B cell (primary cell): ENCODE measurements around the gene ARHGEF26. TPM values are rescaled to one million over a fixed set of nuclear protein-coding genes. Genes with fewer than 3 reads are reported as not detected.

Experiments used
- ATAC-seq: fragments of 200-7000 bp; cut with Tn5 transposase; one replicate; pipeline ENCODE4 v1.10.0; 2021; ENCODE audit warnings: low read depth, mild to moderate bottlenecking, moderate number of reproducible peaks, moderate library complexity
- CTCF ChIA-PET: fragments of 350-600 bp; sonication (Branson Sonifier 250); formaldehyde crosslinking; loops from one replicate; lab custom pipeline; 2021; ENCODE audit warnings: antibody characterized with exemption, inconsistent platforms; lab: Charles Lee
- POLR2A ChIA-PET: fragments of 350-600 bp; sonication (Branson Sonifier 250); formaldehyde crosslinking; loops from one replicate; lab custom pipeline; 2021; ENCODE audit warnings: antibody characterized with exemption; lab: Charles Lee
- DNase-seq: peaks from one replicate; pipeline ENCODE4 v3.0.0; 2013
- H2AFZ ChIP-seq: 2 replicates; pipeline ENCODE4 v1.6.1; 2012; ENCODE audit warnings: mild to moderate bottlenecking, low read depth, low read length; ENCODE audit not compliant: insufficient read depth, poor library complexity, severe bottlenecking
- H3K27ac ChIP-seq, 2 donors: 1 replicate in 1 of 2; 2 replicates in 1 of 2; pipeline ENCODE4 v1.5.1; 2012 to 2013; ENCODE audit warnings: low read length in 2 of 2, mild to moderate bottlenecking in 2 of 2, moderate library complexity in 1 of 2
- H3K27me3 ChIP-seq, 4 experiments: fragments of 200-600 bp in 1 of 4; sonication (generic) in 1 of 4; replicated peaks in 1 of 4; 1 replicate in 2 of 4; 2 replicates in 2 of 4; pipeline versions ENCODE4 v1.6.1 to v1.7.0; 2013 to 2016; ENCODE audit warnings: low read length in 3 of 4, mild to moderate bottlenecking in 2 of 4, mixed read lengths in 1 of 4, moderate library complexity in 1 of 4; ENCODE audit not compliant: insufficient read depth in 4 of 4, control insufficient read depth in 3 of 4; ENCODE audit errors: control extremely low read depth in 1 of 4
- H3K36me3 ChIP-seq, 2 experiments: replicated peaks in 1 of 2; 1 replicate in 1 of 2; 2 replicates in 1 of 2; pipeline versions ENCODE4 v1.6.1 to v1.7.1; 2013; ENCODE audit warnings: low read length in 1 of 2; ENCODE audit not compliant: insufficient read depth in 2 of 2, control insufficient read depth in 1 of 2; ENCODE audit errors: control extremely low read depth in 1 of 2, extremely low read depth in 1 of 2
- H3K4me1 ChIP-seq, 2 donors: fragments of 200-600 bp in 1 of 2; sonication (generic) in 1 of 2; 1 replicate in 1 of 2; 2 replicates in 1 of 2; pipeline versions ENCODE4 v1.5.1 to v1.6.1; 2013 to 2017; ENCODE audit warnings: low read length in 2 of 2; ENCODE audit not compliant: control insufficient read depth in 2 of 2, insufficient read depth in 2 of 2
- H3K4me2 ChIP-seq: replicated peaks from 2 replicates; pipeline ENCODE3; 2012; ENCODE audit warnings: mild to moderate bottlenecking, low read depth, low read length; ENCODE audit not compliant: poor library complexity, severe bottlenecking
- H3K4me3 ChIP-seq, 5 experiments: fragments of 200-600 bp in 1 of 5; sonication (generic) in 1 of 5; 1 replicate in 3 of 5; 2 replicates in 2 of 5; pipeline versions ENCODE4 v1.5.1 to v1.7.0; 2011 to 2016; ENCODE audit warnings: low read length in 4 of 5, mild to moderate bottlenecking in 4 of 5, low read depth in 2 of 5, control low read depth in 1 of 5, moderate library complexity in 1 of 5; ENCODE audit not compliant: insufficient read depth in 1 of 5; ENCODE audit errors: control extremely low read depth in 1 of 5, extremely low read depth in 1 of 5
- H3K79me2 ChIP-seq: fragments of 200-600 bp; sonication (generic); one replicate; pipeline ENCODE4 v1.6.0; 2016; ENCODE audit warnings: low read length; ENCODE audit not compliant: control insufficient read depth, insufficient read depth
- H3K9ac ChIP-seq: fragments of 200-600 bp; sonication (generic); 2 replicates; pipeline ENCODE4 v1.6.1; 2017; ENCODE audit warnings: mild to moderate bottlenecking, low read length, moderate library complexity
- H3K9me3 ChIP-seq, 3 donors: one replicate each; pipeline versions ENCODE4 v1.6.1 to v1.7.1; 2013; ENCODE audit warnings: low read length in 2 of 3; ENCODE audit not compliant: control insufficient read depth in 2 of 3, insufficient read depth in 1 of 3; ENCODE audit errors: control extremely low read depth in 1 of 3
- H4K20me1 ChIP-seq: 2 replicates; pipeline ENCODE4 v1.6.0; 2012; ENCODE audit warnings: mild to moderate bottlenecking, low read length; ENCODE audit not compliant: insufficient read depth, control insufficient read depth, poor library complexity, severe bottlenecking
- H3K27ac Mint-ChIP-seq: one replicate; pipeline ENCODE4 v1.8.0; 2021; ENCODE audit warnings: mixed read lengths
- H3K27me3 Mint-ChIP-seq: one replicate; pipeline ENCODE4 v1.8.0; 2021; ENCODE audit warnings: mixed read lengths
- H3K4me1 Mint-ChIP-seq: one replicate; pipeline ENCODE4 v1.8.0; 2021; ENCODE audit warnings: mixed read lengths
- H3K4me3 Mint-ChIP-seq: one replicate; pipeline ENCODE4 v1.8.0; 2021; ENCODE audit warnings: mixed read lengths
- H3K9me3 Mint-ChIP-seq: one replicate; pipeline ENCODE4 v1.8.0; 2022; ENCODE audit warnings: mixed read lengths; ENCODE audit not compliant: insufficient read depth
- EZH2 ChIP-seq: IDR thresholded peaks from 2 replicates; pipeline ENCODE4 v1.6.1; 2012; ENCODE audit warnings: borderline replicate concordance, low read depth, mild to moderate bottlenecking, moderate library complexity, low read length; ENCODE audit not compliant: insufficient read depth, poor library complexity, severe bottlenecking
- WGBS: methylation state at CpG from one replicate; pipeline ENCODE4 v1.1.5; 2013; ENCODE audit warnings: missing lambda C conversion rate; ENCODE audit not compliant: insufficient coverage; 5-methylcytosine and 5-hydroxymethylcytosine counted together
- intact Hi-C: fragments of 100-400 bp; cut with micrococcal nuclease; formaldehyde crosslinking; loops from one replicate; pipeline ENCODE4 v1.10.0; 2022
- polyA plus RNA-seq: library from polyadenylated mRNA; depleted of rRNA; stranded (reverse); fragments of >200 nt; gene quantifications from 2 replicates; pipeline ENCODE4 v1.2.3, GENCODE V29; 2012
- total RNA-seq, 2 donors: library from RNA; stranded (reverse); fragments of 120-200 nt in 1 of 2; gene quantifications; 1 replicate in 1 of 2; 2 replicates in 1 of 2; pipeline versions ENCODE4 v1.2.3 to v1.2.4, GENCODE V29; 2013 to 2022
- TF ChIP-seq, protein P1 (sequence below): fragments of 200-600 bp; IDR thresholded peaks from one replicate; pipeline ENCODE4 v1.8.0; 2022; ENCODE audit warnings: antibody characterized with exemption, mild to moderate bottlenecking

Gene ARHGEF26
- total and polyA plus RNA-seq, 2 donors (not counting 1 experiment from before 2014, with no cell fraction given): not detected

DNA sequence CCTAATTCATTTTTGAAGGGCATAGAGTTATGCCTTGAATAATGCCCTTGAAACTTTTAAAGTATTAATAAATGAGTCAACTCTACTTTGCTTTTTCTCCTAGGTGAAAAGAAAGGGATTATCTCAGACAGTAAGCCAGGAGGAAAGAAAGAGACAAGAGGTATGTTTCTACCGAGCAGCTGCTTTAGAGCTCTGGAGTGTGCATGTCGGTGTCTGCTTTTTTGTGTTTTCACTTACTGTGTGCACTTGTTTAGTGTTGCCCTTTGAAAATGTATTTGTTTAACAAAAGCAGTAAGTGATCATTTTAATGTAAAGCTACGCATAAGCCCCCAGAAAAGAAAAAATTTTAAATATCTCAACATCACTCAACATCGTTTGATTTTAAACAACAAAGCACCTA is 28.1 kb downstream of the ARHGEF26 start:
- POLR2A ChIA-PET: no interaction called here
- no peak overlapping the region for H3K9ac ChIP-seq
- no peak overlapping the region for H3K27ac ChIP-seq
- Mint-ChIP-seq H3K27ac (no peak overlapping the region), H3K4me1 (no peaks in the 10 kb centered on the region), H3K9me3 (no peaks in the 10 kb centered on the region), H3K27me3 (peaks cover 11% of the 10 kb centered on the region), H3K4me3 (no peak overlapping the region)
- intact Hi-C loops: no loop called here
- H4K20me1 ChIP-seq: no peaks in the 10 kb centered on the region
- H3K36me3 ChIP-seq: no peaks in the 10 kb centered on the region
- no peak overlapping the region for H2AFZ ChIP-seq
- no peaks in the 10 kb centered on the region for H3K4me1 ChIP-seq
- H3K9me3 ChIP-seq: no peaks in the 10 kb centered on the region
- no peak overlapping the region for H3K4me3 ChIP-seq
- H3K27me3 ChIP-seq: no peaks in the 10 kb centered on the region
- DNase-seq: no peak
- CTCF ChIA-PET: no interaction called here
- no peak for ATAC-seq
- no peaks in the 10 kb centered on the region for H3K79me2 ChIP-seq
- no peak for TF ChIP-seq EZH2
- TF ChIP-seq, protein P1, sequence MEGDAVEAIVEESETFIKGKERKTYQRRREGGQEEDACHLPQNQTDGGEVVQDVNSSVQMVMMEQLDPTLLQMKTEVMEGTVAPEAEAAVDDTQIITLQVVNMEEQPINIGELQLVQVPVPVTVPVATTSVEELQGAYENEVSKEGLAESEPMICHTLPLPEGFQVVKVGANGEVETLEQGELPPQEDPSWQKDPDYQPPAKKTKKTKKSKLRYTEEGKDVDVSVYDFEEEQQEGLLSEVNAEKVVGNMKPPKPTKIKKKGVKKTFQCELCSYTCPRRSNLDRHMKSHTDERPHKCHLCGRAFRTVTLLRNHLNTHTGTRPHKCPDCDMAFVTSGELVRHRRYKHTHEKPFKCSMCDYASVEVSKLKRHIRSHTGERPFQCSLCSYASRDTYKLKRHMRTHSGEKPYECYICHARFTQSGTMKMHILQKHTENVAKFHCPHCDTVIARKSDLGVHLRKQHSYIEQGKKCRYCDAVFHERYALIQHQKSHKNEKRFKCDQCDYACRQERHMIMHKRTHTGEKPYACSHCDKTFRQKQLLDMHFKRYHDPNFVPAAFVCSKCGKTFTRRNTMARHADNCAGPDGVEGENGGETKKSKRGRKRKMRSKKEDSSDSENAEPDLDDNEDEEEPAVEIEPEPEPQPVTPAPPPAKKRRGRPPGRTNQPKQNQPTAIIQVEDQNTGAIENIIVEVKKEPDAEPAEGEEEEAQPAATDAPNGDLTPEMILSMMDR: no peak
- no peak overlapping the region for H3K4me2 ChIP-seq
- WGBS: 88% methylated on average over 2 of the region's 4 CpGs

GRCh38 chr3:154151969-154152368 is 30.8 kb downstream of the ARHGEF26 start:
- ChIA-PET CTCF (no interaction called here), POLR2A (no interaction called here)
- no peaks in the 10 kb centered on the region for H4K20me1 ChIP-seq
- H3K27ac Mint-ChIP-seq: no peak overlapping the region
- no peaks in the 10 kb centered on the region for H3K9me3 ChIP-seq
- no peak for DNase-seq
- H3K27me3 Mint-ChIP-seq: peaks cover 3% of the 10 kb centered on the region
- no peaks in the 10 kb centered on the region for H3K4me1 ChIP-seq
- no peaks in the 10 kb centered on the region for H3K79me2 ChIP-seq
- WGBS: no CpG with 5 or more reads among the region's 1 CpG
- intact Hi-C loops: no loop called here
- H3K4me3 Mint-ChIP-seq: no peak overlapping the region
- H3K27ac ChIP-seq: no peak overlapping the region
- H3K4me3 ChIP-seq: no peak overlapping the region
- TF ChIP-seq EZH2: no peak
- TF ChIP-seq, protein P1: no peak
- no peaks in the 10 kb centered on the region for H3K27me3 ChIP-seq
- H3K9me3 Mint-ChIP-seq: no peaks in the 10 kb centered on the region
- H3K4me2 ChIP-seq: no peak overlapping the region
- H3K9ac ChIP-seq: no peak overlapping the region
- H3K4me1 Mint-ChIP-seq: no peaks in the 10 kb centered on the region
- no peak for ATAC-seq
- H2AFZ ChIP-seq: no peak overlapping the region
- no peaks in the 10 kb centered on the region for H3K36me3 ChIP-seq
